HepG2 (cell line): Measurements from ENCODE around the gene SHROOM2. TPM values are rescaled to one million over a fixed set of nuclear protein-coding genes. Genes with fewer than 3 reads are reported as not detected.

ENCODE experiments used
- ATAC-seq: fragments of 200-7000 bp; cut with Tn5 transposase; 3 replicates; pipeline ENCODE4 v1.9.1; 2020; ENCODE audit warnings: mild to moderate bottlenecking, moderate library complexity
- BruUV-seq: library from RNA; stranded (reverse); fragments of 400-500 nt; replicated peaks from 2 replicates; lab custom pipeline; 2021; lab: Mats Ljungman, UMichigan
- CTCF ChIA-PET: fragments of 300-600 bp; formaldehyde crosslinking; extraction: SDS; loops from one replicate; lab custom pipeline; 2021; ENCODE audit warnings: low total read pairs, inconsistent platforms, low intra/inter-chr PET ratio; lab: Yijun Ruan, JAX
- POLR2A ChIA-PET: fragments of 350-600 bp; sonication (Branson Sonifier 250); formaldehyde crosslinking; loops from one replicate; lab custom pipeline; 2020; ENCODE audit warnings: antibody characterized with exemption, inconsistent platforms; lab: Yijun Ruan, JAX
- DNase-seq: peaks from one replicate; pipeline ENCODE4 v3.0.0-alpha.2; 2015; ENCODE audit warnings: low spot score
- FAIRE-seq: peaks from 3 replicates; lab custom pipeline; 2011; peaks lifted over from hg19 to GRCh38; lab: Jason Lieb, UNC
- H2AFZ ChIP-seq: one replicate; pipeline ENCODE4 v1.6.1; 2011; ENCODE audit warnings: low read length, inconsistent platforms
- H3K27ac ChIP-seq: fragments of 300-600 bp; 3 replicates; pipeline ENCODE4 v1.8.0; 2011; ENCODE audit warnings: mixed run types, mild to moderate bottlenecking, mixed read lengths, low read length, inconsistent platforms; ENCODE audit not compliant: insufficient read depth; ENCODE audit errors: extremely low read length
- H3K27me3 ChIP-seq, 2 experiments: fragments of 200-600 bp in 1 of 2; 2 replicates in 1 of 2; 3 replicates in 1 of 2; pipeline versions ENCODE4 v1.6.0 to v1.8.0; 2011; ENCODE audit warnings: low read length in 2 of 2, mild to moderate bottlenecking in 2 of 2, moderate library complexity in 2 of 2, inconsistent platforms in 1 of 2; ENCODE audit not compliant: insufficient read depth in 2 of 2, control insufficient read depth in 1 of 2
- H3K36me3 ChIP-seq, 2 experiments: fragments of 200-600 bp in 1 of 2; replicated peaks in 1 of 2; 2 replicates in 1 of 2; 3 replicates in 1 of 2; pipeline versions ENCODE4 v1.5.1 to v1.8.0; 2011; ENCODE audit warnings: low read length in 2 of 2, inconsistent platforms in 1 of 2; ENCODE audit not compliant: insufficient read depth in 2 of 2, control insufficient read depth in 1 of 2
- H3K4me1 ChIP-seq: 2 replicates; pipeline ENCODE4 v1.5.1; 2012; ENCODE audit warnings: low read length, inconsistent platforms; ENCODE audit not compliant: insufficient read depth
- H3K4me2 ChIP-seq: 2 replicates; pipeline ENCODE4 v1.6.0; 2011; ENCODE audit warnings: low read depth, low read length, inconsistent platforms
- H3K4me3 ChIP-seq, 3 experiments: fragments of 200-600 bp in 1 of 3; sonication (generic), shearing (Covaris generic) in 1 of 3; replicated peaks in 1 of 3; 2 replicates each; pipeline ENCODE4 v1.5.1; 2011 to 2016; ENCODE audit warnings: low read length in 3 of 3, inconsistent platforms in 2 of 3, low read depth in 2 of 3, mild to moderate bottlenecking in 2 of 3, control low read depth in 1 of 3, mixed read lengths in 1 of 3; ENCODE audit not compliant: insufficient read depth in 1 of 3
- H3K79me2 ChIP-seq: one replicate; pipeline ENCODE4 v1.6.1; 2011; ENCODE audit warnings: low read length, inconsistent platforms; ENCODE audit not compliant: insufficient read depth
- H3K9ac ChIP-seq: 2 replicates; pipeline ENCODE4 v1.6.0; 2011; ENCODE audit warnings: mild to moderate bottlenecking, low read depth, low read length, inconsistent platforms; ENCODE audit not compliant: insufficient read depth
- H3K9me3 ChIP-seq: 2 replicates; pipeline ENCODE4 v1.5.1; 2012; ENCODE audit warnings: mild to moderate bottlenecking, low read length
- H4K20me1 ChIP-seq: 2 replicates; pipeline ENCODE4 v1.6.0; 2011; ENCODE audit warnings: inconsistent platforms, mild to moderate bottlenecking, low read length, moderate library complexity; ENCODE audit not compliant: insufficient read depth
- IRF2 ChIP-seq: IDR thresholded peaks from 2 replicates; pipeline ENCODE4 v1.6.1; 2018; ENCODE audit warnings: missing genetic modification reagents, missing compliant biosample characterization
- NBN ChIP-seq: fragments of 450-650 bp; conservative IDR thresholded peaks from 2 replicates; pipeline ENCODE4 v1.6.1; 2017
- POGZ ChIP-seq: sonication (generic); formaldehyde crosslinking; IDR thresholded peaks from 2 replicates; pipeline ENCODE4 v1.4.0; 2020; ENCODE audit warnings: mild to moderate bottlenecking, missing genetic modification reagents
- REPIN1 ChIP-seq: sonication (generic); formaldehyde crosslinking; IDR thresholded peaks from 2 replicates; pipeline ENCODE4 v1.8.0; 2022; ENCODE audit warnings: missing genetic modification reagents, low read depth, mild to moderate bottlenecking, borderline replicate concordance
- SNAI1 ChIP-seq: sonication (generic); formaldehyde crosslinking; IDR thresholded peaks from 2 replicates; pipeline ENCODE4 v1.5.0; 2020; ENCODE audit warnings: mild to moderate bottlenecking, missing genetic modification reagents, borderline replicate concordance
- ZFYVE20 ChIP-seq: sonication (generic); formaldehyde crosslinking; IDR thresholded peaks from 2 replicates; pipeline ENCODE4 v1.8.0; 2023; ENCODE audit warnings: low read depth, mild to moderate bottlenecking, moderate library complexity, missing genetic modification reagents, borderline replicate concordance
- ZNF501 ChIP-seq: sonication (generic); formaldehyde crosslinking; IDR thresholded peaks from 2 replicates; pipeline ENCODE4 v1.5.1; 2020; ENCODE audit warnings: mild to moderate bottlenecking, moderate library complexity, missing genetic modification reagents
- ZNF660 ChIP-seq: sonication (generic); formaldehyde crosslinking; IDR thresholded peaks from 2 replicates; pipeline ENCODE4 v1.5.1; 2020; ENCODE audit warnings: mild to moderate bottlenecking, low read depth, missing genetic modification reagents, borderline replicate concordance
- ZNF891 ChIP-seq: sonication (generic); formaldehyde crosslinking; IDR thresholded peaks from 2 replicates; pipeline ENCODE4 v1.5.0; 2020; ENCODE audit warnings: mild to moderate bottlenecking, missing genetic modification reagents
- WGBS: methylation state at CpG from one replicate; pipeline ENCODE4 v1.1.6; 2017; ENCODE audit warnings: low lambda C conversion rate; 5-methylcytosine and 5-hydroxymethylcytosine counted together
- in situ Hi-C: cut with HindIII; loops from 2 replicates; pipeline ENCODE4 v1.10.0; 2017; ENCODE audit warnings: low pct_unique_long_range_greater_than_20kb; ENCODE audit not compliant: extremely low pct_ligation_motif_present
- intact Hi-C: fragments of 100-400 bp; cut with micrococcal nuclease; formaldehyde crosslinking; loops from one replicate; pipeline ENCODE4 v1.10.0; 2022; ENCODE audit not compliant: unreplicated experiment
- polyA plus RNA-seq, 8 experiments: library from polyadenylated mRNA; depleted of rRNA in 3 of 8; stranded (reverse) in 7 of 8; unstranded in 1 of 8; fragments of >200 nt; fragmentation: Illumina TruSeq in 4 of 8; extraction: Trizol in 4 of 8; gene quantifications; 2 replicates each; pipeline versions ENCODE4 v1.2.1 to v1.2.3, GENCODE V29; 2011 to 2016; ENCODE audit warnings: low read depth in 4 of 8, missing spikeins in 1 of 8, mixed read lengths in 1 of 8; ENCODE audit not compliant: insufficient read depth in 1 of 8
- total RNA-seq, 5 experiments: library from RNA; depleted of rRNA; stranded (reverse); fragments of >200 nt; fragmentation: Illumina TruSeq; extraction: Trizol; gene quantifications; 2 replicates each; pipeline ENCODE4 v1.2.3, GENCODE V29; 2016; ENCODE audit warnings: low read depth in 1 of 5
- TF ChIP-seq, protein P1 (sequence below): sonication (generic); formaldehyde crosslinking; IDR thresholded peaks from 2 replicates; pipeline ENCODE4 v1.4.0; 2020; ENCODE audit warnings: missing genetic modification reagents
- TF ChIP-seq, protein P2 (sequence below): sonication (generic); formaldehyde crosslinking; IDR thresholded peaks from 2 replicates; pipeline ENCODE4 v1.4.0; 2020; ENCODE audit warnings: missing genetic modification reagents, borderline replicate concordance
- TF ChIP-seq, protein P3 (sequence below): sonication (generic); formaldehyde crosslinking; IDR thresholded peaks from 2 replicates; pipeline ENCODE4 v1.4.0; 2020; ENCODE audit warnings: mild to moderate bottlenecking, missing genetic modification reagents
- TF ChIP-seq, protein P4 (sequence below): sonication (generic); formaldehyde crosslinking; IDR thresholded peaks from 2 replicates; pipeline ENCODE4 v1.8.0; 2022; ENCODE audit warnings: mild to moderate bottlenecking, missing genetic modification reagents, moderate library complexity
- TF ChIP-seq, protein P5 (sequence below): conservative IDR thresholded peaks from 2 replicates; pipeline ENCODE4 v1.6.1; 2018; ENCODE audit warnings: missing genetic modification reagents
- TF ChIP-seq, protein P6 (sequence below): sonication (generic); formaldehyde crosslinking; IDR thresholded peaks from 2 replicates; pipeline ENCODE4 v1.5.0; 2020; ENCODE audit warnings: mild to moderate bottlenecking, missing genetic modification reagents
- TF ChIP-seq, protein P7 (sequence below): sonication (generic); formaldehyde crosslinking; IDR thresholded peaks from 2 replicates; pipeline ENCODE4 v1.4.0; 2020; ENCODE audit warnings: missing genetic modification reagents

The SHROOM2 gene
- total and polyA plus RNA-seq, 2 of the 13 experiments (the other 11 are each of a cell fraction or from before 2014, with no cell fraction given): 0.92 to 1.4 TPM

DNA sequence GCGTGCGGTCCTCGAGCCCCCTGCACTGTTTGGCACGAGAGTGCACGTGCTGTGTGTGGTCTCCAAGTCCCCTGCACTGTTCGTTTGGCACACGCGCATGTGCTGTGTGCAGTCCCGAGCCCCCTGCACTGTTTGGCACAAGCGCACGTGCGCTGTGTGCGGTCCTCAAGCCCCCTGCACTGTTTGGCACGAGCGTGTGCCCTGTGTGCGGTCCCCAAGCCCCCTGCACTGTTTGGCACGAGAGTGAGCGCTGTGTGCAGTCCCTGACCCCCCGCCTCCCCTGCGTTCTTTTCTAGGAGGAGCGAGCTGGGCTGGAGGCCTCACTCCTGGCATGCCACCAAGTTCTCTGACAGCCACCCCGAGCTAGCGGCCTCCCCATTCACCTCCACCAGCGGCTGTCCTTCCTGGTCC is 104.5 kb downstream of the SHROOM2 start:
- CTCF ChIA-PET: no interaction called here
- BruUV-seq: no TSS peak
- TF ChIP-seq IRF2 (no peak), ZFYVE20 (CRISPR knock-in tag) (no peak), NBN (no peak), ZNF501 (CRISPR knock-in tag) (no peak), ZNF891 (CRISPR knock-in tag) (no peak), REPIN1 (CRISPR knock-in tag) (no peak), POGZ (CRISPR knock-in tag) (no peak), ZNF660 (no peak), SNAI1 (CRISPR knock-in tag) (no peak)
- TF ChIP-seq, protein P1, sequence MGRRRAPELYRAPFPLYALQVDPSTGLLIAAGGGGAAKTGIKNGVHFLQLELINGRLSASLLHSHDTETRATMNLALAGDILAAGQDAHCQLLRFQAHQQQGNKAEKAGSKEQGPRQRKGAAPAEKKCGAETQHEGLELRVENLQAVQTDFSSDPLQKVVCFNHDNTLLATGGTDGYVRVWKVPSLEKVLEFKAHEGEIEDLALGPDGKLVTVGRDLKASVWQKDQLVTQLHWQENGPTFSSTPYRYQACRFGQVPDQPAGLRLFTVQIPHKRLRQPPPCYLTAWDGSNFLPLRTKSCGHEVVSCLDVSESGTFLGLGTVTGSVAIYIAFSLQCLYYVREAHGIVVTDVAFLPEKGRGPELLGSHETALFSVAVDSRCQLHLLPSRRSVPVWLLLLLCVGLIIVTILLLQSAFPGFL: no peak
- TF ChIP-seq, protein P2, sequence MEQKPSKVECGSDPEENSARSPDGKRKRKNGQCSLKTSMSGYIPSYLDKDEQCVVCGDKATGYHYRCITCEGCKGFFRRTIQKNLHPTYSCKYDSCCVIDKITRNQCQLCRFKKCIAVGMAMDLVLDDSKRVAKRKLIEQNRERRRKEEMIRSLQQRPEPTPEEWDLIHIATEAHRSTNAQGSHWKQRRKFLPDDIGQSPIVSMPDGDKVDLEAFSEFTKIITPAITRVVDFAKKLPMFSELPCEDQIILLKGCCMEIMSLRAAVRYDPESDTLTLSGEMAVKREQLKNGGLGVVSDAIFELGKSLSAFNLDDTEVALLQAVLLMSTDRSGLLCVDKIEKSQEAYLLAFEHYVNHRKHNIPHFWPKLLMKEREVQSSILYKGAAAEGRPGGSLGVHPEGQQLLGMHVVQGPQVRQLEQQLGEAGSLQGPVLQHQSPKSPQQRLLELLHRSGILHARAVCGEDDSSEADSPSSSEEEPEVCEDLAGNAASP (CRISPR knock-in tag): no peak
- TF ChIP-seq, protein P3, sequence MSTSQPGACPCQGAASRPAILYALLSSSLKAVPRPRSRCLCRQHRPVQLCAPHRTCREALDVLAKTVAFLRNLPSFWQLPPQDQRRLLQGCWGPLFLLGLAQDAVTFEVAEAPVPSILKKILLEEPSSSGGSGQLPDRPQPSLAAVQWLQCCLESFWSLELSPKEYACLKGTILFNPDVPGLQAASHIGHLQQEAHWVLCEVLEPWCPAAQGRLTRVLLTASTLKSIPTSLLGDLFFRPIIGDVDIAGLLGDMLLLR (CRISPR knock-in tag): no peak
- TF ChIP-seq, protein P4, sequence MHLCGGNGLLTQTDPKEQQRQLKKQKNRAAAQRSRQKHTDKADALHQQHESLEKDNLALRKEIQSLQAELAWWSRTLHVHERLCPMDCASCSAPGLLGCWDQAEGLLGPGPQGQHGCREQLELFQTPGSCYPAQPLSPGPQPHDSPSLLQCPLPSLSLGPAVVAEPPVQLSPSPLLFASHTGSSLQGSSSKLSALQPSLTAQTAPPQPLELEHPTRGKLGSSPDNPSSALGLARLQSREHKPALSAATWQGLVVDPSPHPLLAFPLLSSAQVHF (CRISPR knock-in tag): no peak
- TF ChIP-seq, protein P5, sequence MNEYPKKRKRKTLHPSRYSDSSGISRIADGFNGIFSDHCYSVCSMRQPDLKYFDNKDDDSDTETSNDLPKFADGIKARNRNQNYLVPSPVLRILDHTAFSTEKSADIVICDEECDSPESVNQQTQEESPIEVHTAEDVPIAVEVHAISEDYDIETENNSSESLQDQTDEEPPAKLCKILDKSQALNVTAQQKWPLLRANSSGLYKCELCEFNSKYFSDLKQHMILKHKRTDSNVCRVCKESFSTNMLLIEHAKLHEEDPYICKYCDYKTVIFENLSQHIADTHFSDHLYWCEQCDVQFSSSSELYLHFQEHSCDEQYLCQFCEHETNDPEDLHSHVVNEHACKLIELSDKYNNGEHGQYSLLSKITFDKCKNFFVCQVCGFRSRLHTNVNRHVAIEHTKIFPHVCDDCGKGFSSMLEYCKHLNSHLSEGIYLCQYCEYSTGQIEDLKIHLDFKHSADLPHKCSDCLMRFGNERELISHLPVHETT (CRISPR knock-in tag): no peak
- TF ChIP-seq, protein P6, sequence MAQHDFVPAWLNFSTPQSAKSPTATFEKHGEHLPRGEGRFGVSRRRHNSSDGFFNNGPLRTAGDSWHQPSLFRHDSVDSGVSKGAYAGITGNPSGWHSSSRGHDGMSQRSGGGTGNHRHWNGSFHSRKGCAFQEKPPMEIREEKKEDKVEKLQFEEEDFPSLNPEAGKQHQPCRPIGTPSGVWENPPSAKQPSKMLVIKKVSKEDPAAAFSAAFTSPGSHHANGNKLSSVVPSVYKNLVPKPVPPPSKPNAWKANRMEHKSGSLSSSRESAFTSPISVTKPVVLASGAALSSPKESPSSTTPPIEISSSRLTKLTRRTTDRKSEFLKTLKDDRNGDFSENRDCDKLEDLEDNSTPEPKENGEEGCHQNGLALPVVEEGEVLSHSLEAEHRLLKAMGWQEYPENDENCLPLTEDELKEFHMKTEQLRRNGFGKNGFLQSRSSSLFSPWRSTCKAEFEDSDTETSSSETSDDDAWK (CRISPR knock-in tag): no peak
- TF ChIP-seq, protein P7, sequence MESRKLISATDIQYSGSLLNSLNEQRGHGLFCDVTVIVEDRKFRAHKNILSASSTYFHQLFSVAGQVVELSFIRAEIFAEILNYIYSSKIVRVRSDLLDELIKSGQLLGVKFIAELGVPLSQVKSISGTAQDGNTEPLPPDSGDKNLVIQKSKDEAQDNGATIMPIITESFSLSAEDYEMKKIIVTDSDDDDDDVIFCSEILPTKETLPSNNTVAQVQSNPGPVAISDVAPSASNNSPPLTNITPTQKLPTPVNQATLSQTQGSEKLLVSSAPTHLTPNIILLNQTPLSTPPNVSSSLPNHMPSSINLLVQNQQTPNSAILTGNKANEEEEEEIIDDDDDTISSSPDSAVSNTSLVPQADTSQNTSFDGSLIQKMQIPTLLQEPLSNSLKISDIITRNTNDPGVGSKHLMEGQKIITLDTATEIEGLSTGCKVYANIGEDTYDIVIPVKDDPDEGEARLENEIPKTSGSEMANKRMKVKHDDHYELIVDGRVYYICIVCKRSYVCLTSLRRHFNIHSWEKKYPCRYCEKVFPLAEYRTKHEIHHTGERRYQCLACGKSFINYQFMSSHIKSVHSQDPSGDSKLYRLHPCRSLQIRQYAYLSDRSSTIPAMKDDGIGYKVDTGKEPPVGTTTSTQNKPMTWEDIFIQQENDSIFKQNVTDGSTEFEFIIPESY (CRISPR knock-in tag): no peak

More for the DNA sequence above, 104.5 kb downstream of the SHROOM2 start:
- no peak for DNase-seq
- no peaks in the 10 kb centered on the region for H3K36me3 ChIP-seq
- H3K4me3 ChIP-seq: no peak overlapping the region
- H3K27ac ChIP-seq: no peak overlapping the region
- ATAC-seq: no peak
- H3K27me3 ChIP-seq: no peaks in the 10 kb centered on the region
- no peak overlapping the region for H3K9ac ChIP-seq
- no peaks in the 10 kb centered on the region for H3K9me3 ChIP-seq
- no peak overlapping the region for H2AFZ ChIP-seq
- H3K4me1 ChIP-seq: 0 out of 2 replicates have a peak, but pooled peaks cover 8% of the 10 kb centered on the region
- H3K79me2 ChIP-seq: no peaks in the 10 kb centered on the region
- intact Hi-C loops (no loop called here), in situ Hi-C loops (no loop called here)
- H4K20me1 ChIP-seq: no peaks in the 10 kb centered on the region
- no peak for FAIRE-seq
- WGBS: 100% methylated on average over 2 of the region's 24 CpGs
- POLR2A ChIA-PET: no interaction called here
- no peak overlapping the region for H3K4me2 ChIP-seq
